H1 (cell line): ENCODE measurements around the gene ST8SIA5. TPM values are rescaled to one million over a fixed set of nuclear protein-coding genes. Genes with fewer than 3 reads are reported as not detected.
A peak's percentile ranks its signal among the peaks of the same experiment; 100 is the strongest.

Experiments used
- CTCF ChIA-PET: fragments of 300-600 bp; sonication (Branson Sonifier 250); formaldehyde crosslinking; loops from one replicate; lab custom pipeline; 2021; ENCODE audit not compliant: partially characterized antibody; lab: Charles Lee
- POLR2A ChIA-PET: fragments of 300-600 bp; sonication (Branson Sonifier 250); formaldehyde crosslinking; loops from one replicate; lab custom pipeline; 2021; ENCODE audit warnings: inconsistent platforms; ENCODE audit not compliant: partially characterized antibody; lab: Charles Lee
- DNase-seq, 2 experiments: peaks; one replicate each; pipeline versions ENCODE4 v3.0.0 to v3.0.0-alpha.2; 2010 to 2022; ENCODE audit warnings: low spot score in 2 of 2, low read depth in 1 of 2, mixed read lengths in 1 of 2
- FAIRE-seq: peaks from 2 replicates; lab custom pipeline; 2011; peaks lifted over from hg19 to GRCh38; lab: Jason Lieb, UNC
- H2AFZ ChIP-seq: 2 replicates; pipeline ENCODE4 v1.8.1; 2012; ENCODE audit warnings: low read length, inconsistent platforms
- H2AK5ac ChIP-seq: 2 replicates; pipeline ENCODE4 v1.6.1; 2013; ENCODE audit warnings: low read depth, low read length
- H2BK120ac ChIP-seq: replicated peaks from 2 replicates; pipeline ENCODE3; 2013; ENCODE audit warnings: low read depth, low read length, inconsistent platforms
- H2BK12ac ChIP-seq: 2 replicates; pipeline ENCODE4 v1.6.1; 2013; ENCODE audit warnings: low read depth, low read length
- H2BK15ac ChIP-seq: 2 replicates; pipeline ENCODE4 v1.6.1; 2013; ENCODE audit warnings: low read length
- H2BK20ac ChIP-seq: 2 replicates; pipeline ENCODE4 v1.6.1; 2013; ENCODE audit warnings: low read length
- H2BK5ac ChIP-seq: 2 replicates; pipeline ENCODE4 v1.6.1; 2013; ENCODE audit warnings: low read depth, low read length
- H3K14ac ChIP-seq: 2 replicates; pipeline ENCODE4 v1.6.1; 2013; ENCODE audit warnings: inconsistent platforms; ENCODE audit not compliant: insufficient read length
- H3K18ac ChIP-seq: 2 replicates; pipeline ENCODE4 v1.6.1; 2013; ENCODE audit warnings: low read length; ENCODE audit errors: extremely low read depth
- H3K23ac ChIP-seq: 2 replicates; pipeline ENCODE4 v1.6.1; 2013; ENCODE audit warnings: inconsistent platforms; ENCODE audit not compliant: insufficient read length
- H3K23me2 ChIP-seq: 2 replicates; pipeline ENCODE4 v1.6.1; 2013; ENCODE audit warnings: low read depth, low read length
- H3K27ac ChIP-seq: 2 replicates; pipeline ENCODE4 v1.6.1; 2011; ENCODE audit warnings: low read depth, low read length, inconsistent platforms
- H3K27me3 ChIP-seq, 4 experiments: replicated peaks in 1 of 4; 1 replicate in 1 of 4; 2 replicates in 3 of 4; pipeline versions ENCODE4 v1.6.1 to v1.8.1; 2011 to 2013; ENCODE audit warnings: low read length in 3 of 4, mild to moderate bottlenecking in 3 of 4, inconsistent platforms in 2 of 4, mixed read lengths in 2 of 4, moderate library complexity in 1 of 4; ENCODE audit not compliant: control insufficient read depth in 3 of 4, insufficient read depth in 3 of 4; ENCODE audit errors: extremely low read depth in 1 of 4
- H3K36me3 ChIP-seq, 4 experiments: 2 replicates each; pipeline versions ENCODE4 v1.6.1 to v1.8.1; 2011 to 2013; ENCODE audit warnings: mild to moderate bottlenecking in 4 of 4, low read length in 3 of 4, moderate library complexity in 2 of 4, control low read depth in 1 of 4, inconsistent platforms in 1 of 4; ENCODE audit not compliant: insufficient read depth in 4 of 4, control insufficient read depth in 2 of 4
- H3K4ac ChIP-seq: replicated peaks from 2 replicates; pipeline ENCODE3; 2013; ENCODE audit warnings: low read length, low read depth, mixed read lengths, inconsistent platforms; ENCODE audit not compliant: insufficient read length
- H3K4me1 ChIP-seq, 4 experiments: replicated peaks in 1 of 4; 1 replicate in 1 of 4; 2 replicates in 3 of 4; pipeline versions ENCODE4 v1.6.1 to v1.8.1; 2011 to 2013; ENCODE audit warnings: low read length in 3 of 4, inconsistent platforms in 2 of 4, mixed read lengths in 1 of 4; ENCODE audit not compliant: insufficient read depth in 4 of 4, control insufficient read depth in 3 of 4
- H3K4me2 ChIP-seq, 2 experiments: 2 replicates each; pipeline versions ENCODE4 v1.6.1 to v1.8.1; 2011 to 2013; ENCODE audit warnings: low read depth in 2 of 2, low read length in 2 of 2, control low read depth in 1 of 2, inconsistent platforms in 1 of 2, mild to moderate bottlenecking in 1 of 2; ENCODE audit not compliant: insufficient read depth in 1 of 2
- H3K4me3 ChIP-seq, 4 experiments: fragments of 200-600, 300-600 bp in 1 of 4; sonication (generic), shearing (Covaris generic), sonication (Bioruptor Twin) in 1 of 4; 2 replicates each; pipeline versions ENCODE4 v1.5.1 to v1.8.1; 2011 to 2016; ENCODE audit warnings: low read length in 4 of 4, low read depth in 3 of 4, control low read depth in 2 of 4, inconsistent platforms in 2 of 4, mild to moderate bottlenecking in 2 of 4, mixed read lengths in 1 of 4, moderate library complexity in 1 of 4; ENCODE audit not compliant: insufficient read depth in 2 of 4; ENCODE audit errors: extremely low read depth in 1 of 4
- H3K56ac ChIP-seq: replicated peaks from 2 replicates; pipeline ENCODE3; 2013; ENCODE audit warnings: low read depth, mild to moderate bottlenecking, mixed read lengths, low read length, inconsistent platforms; ENCODE audit not compliant: insufficient read length
- H3K79me1 ChIP-seq: 2 replicates; pipeline ENCODE4 v1.6.1; 2013; ENCODE audit warnings: low read depth, low read length, control low read depth
- H3K79me2 ChIP-seq, 2 experiments: 2 replicates each; pipeline versions ENCODE4 v1.6.1 to v1.8.1; 2012 to 2013; ENCODE audit warnings: low read length in 2 of 2, mild to moderate bottlenecking in 2 of 2, inconsistent platforms in 1 of 2; ENCODE audit not compliant: insufficient read depth in 2 of 2, control insufficient read depth in 1 of 2
- H3K9ac ChIP-seq, 4 experiments: replicated peaks in 1 of 4; 1 replicate in 1 of 4; 2 replicates in 3 of 4; pipeline versions ENCODE4 v1.6.1 to v1.8.1; 2011 to 2013; ENCODE audit warnings: low read depth in 3 of 4, low read length in 3 of 4, control low read depth in 2 of 4, mild to moderate bottlenecking in 2 of 4, moderate library complexity in 2 of 4, inconsistent platforms in 1 of 4; ENCODE audit errors: extremely low read depth in 1 of 4
- H3K9me3 ChIP-seq, 2 experiments: 2 replicates each; pipeline versions ENCODE4 v1.6.1 to v1.8.1; 2012 to 2013; ENCODE audit warnings: mild to moderate bottlenecking in 2 of 2, moderate library complexity in 2 of 2, control low read depth in 1 of 2, inconsistent platforms in 1 of 2, low read depth in 1 of 2, low read length in 1 of 2, mixed read lengths in 1 of 2; ENCODE audit not compliant: insufficient read depth in 2 of 2
- H4K20me1 ChIP-seq, 2 experiments: replicated peaks in 1 of 2; 2 replicates each; pipeline versions ENCODE3 to v1.8.1; 2011 to 2013; ENCODE audit warnings: inconsistent platforms in 2 of 2, low read length in 2 of 2, mild to moderate bottlenecking in 1 of 2; ENCODE audit not compliant: insufficient read depth in 2 of 2, control insufficient read depth in 1 of 2
- H4K5ac ChIP-seq: 2 replicates; pipeline ENCODE4 v1.6.1; 2013; ENCODE audit warnings: low read length, low read depth, mixed read lengths, inconsistent platforms; ENCODE audit not compliant: insufficient read length
- H4K8ac ChIP-seq: 2 replicates; pipeline ENCODE4 v1.8.0; 2013; ENCODE audit warnings: mild to moderate bottlenecking, moderate library complexity, low read length, inconsistent platforms; ENCODE audit not compliant: insufficient read depth; ENCODE audit errors: extremely low read depth
- H4K91ac ChIP-seq: replicated peaks from 2 replicates; pipeline ENCODE3; 2013; ENCODE audit warnings: low read length, mixed read lengths, inconsistent platforms; ENCODE audit not compliant: insufficient read length
- BRCA1 ChIP-seq: IDR thresholded peaks from 2 replicates; pipeline ENCODE4 v1.6.1; 2012; ENCODE audit warnings: low read depth, low read length, improper control_type of control experiment
- CHD1 ChIP-seq: IDR thresholded peaks from 2 replicates; pipeline ENCODE4 v1.6.1; 2012; ENCODE audit warnings: low read depth, low read length, improper control_type of control experiment
- CREB1 ChIP-seq: IDR thresholded peaks from 2 replicates; pipeline ENCODE4 v1.6.1; 2012; ENCODE audit warnings: inconsistent platforms
- PHF8 ChIP-seq: fragments of 200-600 bp; sonication (generic); conservative IDR thresholded peaks from 2 replicates; pipeline ENCODE4 v1.7.1; 2012; ENCODE audit warnings: low read depth, mild to moderate bottlenecking, inconsistent platforms, low read length, moderate library complexity
- POU5F1 ChIP-seq: IDR thresholded peaks from 2 replicates; pipeline ENCODE4 v1.6.1; 2011; ENCODE audit warnings: low read depth, mild to moderate bottlenecking, low read length, moderate library complexity
- RAD21 ChIP-seq, 2 experiments: IDR thresholded peaks in 1 of 2; conservative IDR thresholded peaks in 1 of 2; 2 replicates each; pipeline ENCODE4 v1.6.1; 2011; ENCODE audit warnings: low read depth in 2 of 2, low read length in 2 of 2, improper control_type of control experiment in 1 of 2, inconsistent platforms in 1 of 2, mild to moderate bottlenecking in 1 of 2, moderate library complexity in 1 of 2
- RFX5 ChIP-seq: IDR thresholded peaks from 2 replicates; pipeline ENCODE4 v1.6.1; 2011; ENCODE audit warnings: low read depth, low read length, improper control_type of control experiment, borderline replicate concordance
- SUZ12 ChIP-seq: fragments of 200-600 bp; sonication (generic); IDR thresholded peaks from 2 replicates; pipeline ENCODE4 v1.6.1; 2012; ENCODE audit warnings: mild to moderate bottlenecking, inconsistent platforms, low read length, moderate library complexity, mixed read lengths
- WGBS, 2 experiments: shearing (Covaris generic) in 1 of 2; methylation state at CpG; one replicate each; pipeline versions ENCODE4 v1.1.6 to v1.1.7; 2013 to 2015; ENCODE audit warnings: low lambda C conversion rate in 2 of 2, mixed read lengths in 2 of 2, inconsistent platforms in 1 of 2, low coverage in 1 of 2, missing lambda C conversion rate in 1 of 2; ENCODE audit not compliant: insufficient replicate concordance in 2 of 2, insufficient coverage in 1 of 2, insufficient read length in 1 of 2; ENCODE audit errors: extremely low coverage in 1 of 2, missing lambda C conversion rate in 1 of 2; 5-methylcytosine and 5-hydroxymethylcytosine counted together
- polyA plus RNA-seq, 7 experiments: library from polyadenylated mRNA; depleted of rRNA in 3 of 7; stranded (reverse) in 5 of 7; unstranded in 2 of 7; fragments of >200 nt in 5 of 7; fragments of 200-250 nt in 2 of 7; gene quantifications; 1 replicate in 5 of 7; 2 replicates in 1 of 7; 4 replicates in 1 of 7; pipeline versions ENCODE4 v1.2.1 to v1.2.3, GENCODE V29; 2011 to 2013; ENCODE audit warnings: missing spikeins in 2 of 7, mixed read lengths in 2 of 7
- total RNA-seq: library from RNA; stranded (reverse); fragmentation: NEBNext Ultra II Directional; extraction: Animal tissue kit (Norgen Biotek cat#: 25700); gene quantifications from 2 replicates; pipeline ENCODE4 v1.2.1, GENCODE V29; 2021
- TF ChIP-seq, protein P1 (sequence below): IDR thresholded peaks from 2 replicates; pipeline ENCODE4 v1.6.1; 2011; ENCODE audit warnings: low read depth, mild to moderate bottlenecking, low read length; ENCODE audit not compliant: insufficient read depth

Gene ST8SIA5
- total and polyA plus RNA-seq, 2 of the 8 experiments (the other 6 are each of a cell fraction or from before 2014, with no cell fraction given) = 2.4 to 6.3 TPM

GRCh38 chr18:46716827-46717226, 40.0 kb downstream of the ST8SIA5 start:
- H3K4me2 ChIP-seq = no peak overlapping the region
- no peaks in the 10 kb centered on the region for H3K23me2 ChIP-seq
- H4K91ac ChIP-seq = peak overlapping the region; percentile 48
- H2BK5ac ChIP-seq = no peak overlapping the region
- 89% methylated on average over 2 of the region's 2 CpGs; no CpG with 5 or more reads in 1 of the 2 experiments for WGBS, 2 experiments
- no peak overlapping the region for H2BK120ac ChIP-seq
- H2BK15ac ChIP-seq = no peak overlapping the region
- no peak overlapping the region for H3K4ac ChIP-seq
- H3K9ac ChIP-seq = no peak overlapping the region
- no peak overlapping the region for H3K4me3 ChIP-seq
- H2BK20ac ChIP-seq = no peak overlapping the region
- H4K8ac ChIP-seq = 0 out of 2 replicates have a peak overlapping the region, but pooled peaks have one; percentile 16
- no peaks in the 10 kb centered on the region for H3K36me3 ChIP-seq
- H3K14ac ChIP-seq = no peak overlapping the region
- no peak for DNase-seq
- H3K79me2 ChIP-seq = no peaks in the 10 kb centered on the region
- 0 out of 2 replicates have a peak overlapping the region, but pooled peaks have one; percentile 19 for H2AK5ac ChIP-seq
- no peak overlapping the region for H2AFZ ChIP-seq
- no peak overlapping the region for H2BK12ac ChIP-seq
- H3K27ac ChIP-seq = no peak overlapping the region
- FAIRE-seq = no peak
- no peak overlapping the region for H3K23ac ChIP-seq
- H3K56ac ChIP-seq = no peak overlapping the region
- H3K4me1 ChIP-seq = peaks cover 0 to 6% (median 0%) of the 10 kb centered on the region in 4 experiments; a peak in 1 of 7 replicates
- H3K79me1 ChIP-seq = no peaks in the 10 kb centered on the region
- H4K20me1 ChIP-seq = no peaks in the 10 kb centered on the region
- no peaks in the 10 kb centered on the region for H3K27me3 ChIP-seq
- no peak overlapping the region for H3K18ac ChIP-seq
- no peak overlapping the region for H4K5ac ChIP-seq
- no peaks in the 10 kb centered on the region for H3K9me3 ChIP-seq
- ChIA-PET POLR2A (interaction anchor here (0.8 kb wide), 1 partner anchor 39 kb away, joined by 4 read pairs; no protein-coding TSS in a partner anchor), CTCF (interaction anchor here (0.6 to 2.4 kb wide), 2 partner anchors 8 to 16 kb away, joined by 3 to 10 read pairs; no protein-coding TSS in a partner anchor)
- no peak for TF ChIP-seq CREB1
- TF ChIP-seq RFX5 = no peak
- no peak for TF ChIP-seq POU5F1
- no peak for TF ChIP-seq BRCA1
- no peak for TF ChIP-seq CHD1
- no peak for TF ChIP-seq PHF8
- TF ChIP-seq, protein P1, sequence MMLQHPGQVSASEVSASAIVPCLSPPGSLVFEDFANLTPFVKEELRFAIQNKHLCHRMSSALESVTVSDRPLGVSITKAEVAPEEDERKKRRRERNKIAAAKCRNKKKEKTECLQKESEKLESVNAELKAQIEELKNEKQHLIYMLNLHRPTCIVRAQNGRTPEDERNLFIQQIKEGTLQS = no peak
- no peak for TF ChIP-seq RAD21 (IDR thresholded peaks at IDR 0.05 in 1 of 2, conservative IDR thresholded peaks at IDR 0.05 in 1 of 2; ENCODE audit: low read depth in 2 of 2, low read length in 2 of 2)
- no peak for TF ChIP-seq SUZ12
